Measurements from ENCODE around the gene TENM4.

GRCh38 chr11:79329561-79329960, 111.3 kb downstream of the TENM4 start:
- no peak for TF ChIP-seq FOXA1 (IDR thresholded peaks at IDR 0.05)
- no peak for TF ChIP-seq SP1 (IDR thresholded peaks at IDR 0.05)
- TF ChIP-seq TARDBP (IDR thresholded peaks at IDR 0.05), result no peak
- no peak for TF ChIP-seq FOXK2 (IDR thresholded peaks at IDR 0.05)
- no peak for TF ChIP-seq FOXM1 (IDR thresholded peaks at IDR 0.05; ENCODE audit: borderline replicate concordance)
- no peak for TF ChIP-seq ARNT (IDR thresholded peaks at IDR 0.05)
- TF ChIP-seq CTBP1 (IDR thresholded peaks at IDR 0.05; ENCODE audit: borderline replicate concordance), result no peak
- no peak for TF ChIP-seq SUZ12 (IDR thresholded peaks at IDR 0.05)

All from HEK293T (cell line).